DOHH2 (cell line): Measurements from ENCODE around the gene TTC34.
"Not testable (repeated sequence)": the region's sequence is repeated elsewhere in the genome, so short reads cannot be mapped to it uniquely, and the experiment has no call there.

Experiments used
- CTCF ChIP-seq: fragments of 200-600 bp; sonication (generic); IDR thresholded peaks from one replicate; pipeline ENCODE4 v1.5.1; 2014; ENCODE audit warnings: antibody characterized with exemption, mild to moderate bottlenecking, low read depth, low read length; ENCODE audit not compliant: poor library complexity, severe bottlenecking
- EZH2phosphoT487 ChIP-seq: fragments of 200-600 bp; sonication (generic); IDR thresholded peaks from 2 replicates; pipeline ENCODE4 v1.6.1; 2017; ENCODE audit warnings: borderline replicate concordance, mild to moderate bottlenecking, antibody characterized with exemption, low read length, moderate library complexity, mixed read lengths

- not testable (repeated sequence) for TF ChIP-seq CTCF, EZH2phosphoT487
These were observed 148.4 kb downstream of the TTC34 start for GRCh38 chr1:2652926-2653571.
